GM18861 (cell line): ENCODE data around the gene CUEDC1.

Source experiments
- ATAC-seq: cut with Tn5 transposase; IDR thresholded peaks from one replicate; pipeline ENCODE4 v1.9.1; 2021; ENCODE audit not compliant: unreplicated experiment

Gene CUEDC1

GRCh38 chr17:57900991-57901743, 54.0 kb downstream of the CUEDC1 start:
- ATAC-seq: no peak

GRCh38 chr17:57899822-57900221, 55.4 kb downstream of the CUEDC1 start:
- no peak for ATAC-seq

GRCh38 chr17:57899391-57899790, 55.8 kb downstream of the CUEDC1 start:
- ATAC-seq: no peak

- ATAC-seq: no peak
These were observed 56.5 kb downstream of the CUEDC1 start for GRCh38 chr17:57898487-57899311.

- ATAC-seq: no peak
These were observed 59.7 kb downstream of the CUEDC1 start for GRCh38 chr17:57895382-57896060.

- no peak for ATAC-seq
These were observed 60.4 kb downstream of the CUEDC1 start for GRCh38 chr17:57894848-57895247.

- no peak for ATAC-seq
These were observed 62.2 kb downstream of the CUEDC1 start for GRCh38 chr17:57892820-57893595.

GRCh38 chr17:57892146-57892819, 62.9 kb downstream of the CUEDC1 start:
- ATAC-seq: no peak

GRCh38 chr17:57890857-57891232, 64.4 kb downstream of the CUEDC1 start:
- no peak for ATAC-seq

- ATAC-seq: no peak
These were observed 65.0 kb downstream of the CUEDC1 start for GRCh38 chr17:57889892-57890856.

- no peak for ATAC-seq
These were observed 66.0 kb downstream of the CUEDC1 start for GRCh38 chr17:57889252-57889651.

- ATAC-seq: no peak
These were observed 66.6 kb downstream of the CUEDC1 start for GRCh38 chr17:57888311-57889216.

- ATAC-seq: no peak
These were observed 68.1 kb downstream of the CUEDC1 start for GRCh38 chr17:57887161-57887560.

GRCh38 chr17:57886020-57886419, 69.2 kb downstream of the CUEDC1 start:
- ATAC-seq: no peak

GRCh38 chr17:57885148-57885915, 69.9 kb downstream of the CUEDC1 start:
- ATAC-seq: no peak

GRCh38 chr17:57881783-57882351, 73.3 kb downstream of the CUEDC1 start:
- no peak for ATAC-seq

- ATAC-seq: no peak
These were observed 74.1 kb downstream of the CUEDC1 start for GRCh38 chr17:57881143-57881542.
